ENCODE data around the gene SYCE3. TPM values are rescaled to one million over a fixed set of nuclear protein-coding genes. Genes with fewer than 3 reads are reported as not detected.
"Not testable (repeated sequence)": the region's sequence is repeated elsewhere in the genome, so short reads cannot be mapped to it uniquely, and the experiment has no call there.

Gene SYCE3
- polyA plus RNA-seq, 1 of the 3 experiments (the other 2 are of a cell fraction) = 3.6 TPM

DNA sequence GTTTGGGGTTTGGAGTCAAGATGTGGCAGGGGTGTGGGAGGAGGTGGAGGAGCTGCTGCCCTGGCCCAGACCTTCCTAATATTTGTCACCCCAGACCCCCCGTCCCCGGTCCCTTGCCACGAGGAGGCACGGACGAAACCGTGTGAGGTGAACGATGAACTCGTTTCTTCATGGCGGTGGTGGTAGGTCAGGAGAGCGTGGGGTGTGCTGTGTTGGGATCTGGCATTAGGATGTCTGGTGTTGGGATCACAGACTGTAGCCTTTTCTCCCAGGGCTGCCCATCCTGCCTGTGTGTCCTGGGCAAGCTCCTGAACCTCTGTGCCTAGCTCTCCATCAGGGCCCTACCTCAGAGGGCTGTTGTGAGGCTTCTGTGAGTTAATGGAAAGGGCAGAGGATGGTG lies 46.3 kb upstream of the SYCE3 start:
- WGBS (ENCODE audit: low lambda C conversion rate) = 69% methylated on average over 7 of the region's 10 CpGs
- Histone ChIP-seq H3K79me2 (ENCODE audit: insufficient read depth) (no peaks in the 10 kb centered on the region), H2AFZ (ENCODE audit: low read depth) (no peak overlapping the region), H3K4me1 (ENCODE audit: control insufficient read depth in 1 of 2, insufficient read depth in 2 of 2, low read depth in 1 of 2, low read length in 1 of 2) (no peaks in the 10 kb centered on the region; a peak in 1 of 4 replicates), H3F3A (replicated peaks; ENCODE audit: insufficient read depth) (no peaks in the 10 kb centered on the region), H3K4me3 (ENCODE audit: low read depth in 2 of 2, low read length in 1 of 2) (no peak overlapping the region), H3K9me3 (no peaks in the 10 kb centered on the region), H3K4me2 (no peak overlapping the region), H4K20me1 (ENCODE audit: insufficient read depth) (no peaks in the 10 kb centered on the region), H3K9me2 (no peaks in the 10 kb centered on the region), H3K27me3 (ENCODE audit: insufficient read depth) (no peaks in the 10 kb centered on the region), H3K9ac (no peak overlapping the region), H3K36me3 (replicated peaks in 1 of 2; ENCODE audit: control insufficient read depth in 1 of 2, insufficient read depth in 2 of 2, low read length in 1 of 2) (no peaks in the 10 kb centered on the region), H3K27ac (ENCODE audit: low read depth in 2 of 2, low read length in 1 of 2) (no peak overlapping the region)
- ChIA-PET CTCF (no interaction called here), POLR2A (interaction anchor here (0.5 kb wide), 1 partner anchor 11 kb away, joined by 3 read pairs; no protein-coding TSS in a partner anchor)
- no peak for DNase-seq
- TF ChIP-seq USF1 (IDR thresholded peaks at IDR 0.05; ENCODE audit: borderline replicate concordance, low read depth) (no peak), RXRA (IDR thresholded peaks at IDR 0.05; ENCODE audit: borderline replicate concordance, low read depth) (no peak), TAF1 (IDR thresholded peaks at IDR 0.05; ENCODE audit: borderline replicate concordance, low read depth, low read length) (no peak), NRF1 (IDR thresholded peaks at IDR 0.05; ENCODE audit: low read depth, low read length) (no peak), USF2 (IDR thresholded peaks at IDR 0.05; ENCODE audit: borderline replicate concordance, low read depth, low read length) (no peak), RCOR1 (IDR thresholded peaks at IDR 0.05; ENCODE audit: low read length) (no peak)
- TF ChIP-seq, protein P1, sequence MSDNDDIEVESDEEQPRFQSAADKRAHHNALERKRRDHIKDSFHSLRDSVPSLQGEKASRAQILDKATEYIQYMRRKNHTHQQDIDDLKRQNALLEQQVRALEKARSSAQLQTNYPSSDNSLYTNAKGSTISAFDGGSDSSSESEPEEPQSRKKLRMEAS (IDR thresholded peaks at IDR 0.05; ENCODE audit: low read depth) = no peak

- H3K4me2 ChIP-seq; H3K36me3 ChIP-seq (replicated peaks in 1 of 2; ENCODE audit: control insufficient read depth in 1 of 2, insufficient read depth in 2 of 2, low read length in 1 of 2); H3K4me1 ChIP-seq (ENCODE audit: control insufficient read depth in 1 of 2, insufficient read depth in 2 of 2, low read depth in 1 of 2, low read length in 1 of 2); H3K79me2 ChIP-seq (ENCODE audit: insufficient read depth); H3K27ac ChIP-seq (ENCODE audit: low read depth in 2 of 2, low read length in 1 of 2); H3K9me2 ChIP-seq; H3F3A ChIP-seq (replicated peaks; ENCODE audit: insufficient read depth); DNase-seq; H3K9ac ChIP-seq; H3K27me3 ChIP-seq (ENCODE audit: insufficient read depth); H4K20me1 ChIP-seq (ENCODE audit: insufficient read depth); CTCF ChIA-PET; H3K4me3 ChIP-seq (ENCODE audit: low read depth in 2 of 2, low read length in 1 of 2); H3K9me3 ChIP-seq; H2AFZ ChIP-seq (ENCODE audit: low read depth): not testable (repeated sequence)
- WGBS (ENCODE audit: low lambda C conversion rate) = 81% methylated on average over 37 of the region's 39 CpGs
- POLR2A ChIA-PET = interaction anchor here (0.5 kb wide), 1 partner anchor 12 kb away, joined by 3 read pairs; no protein-coding TSS in a partner anchor
Observed at GRCh38 chr22:50608058-50608840, 45.5 kb upstream of the SYCE3 start.

- no peaks in the 10 kb centered on the region for H3K27me3 ChIP-seq (ENCODE audit: insufficient read depth)
- no peak overlapping the region for H2AFZ ChIP-seq (ENCODE audit: low read depth)
- no peaks in the 10 kb centered on the region for H3F3A ChIP-seq (replicated peaks; ENCODE audit: insufficient read depth)
- H3K4me3 ChIP-seq (ENCODE audit: low read depth in 2 of 2, low read length in 1 of 2) = no peak overlapping the region
- H3K27ac ChIP-seq (ENCODE audit: low read depth in 2 of 2, low read length in 1 of 2) = no peak overlapping the region
- WGBS (ENCODE audit: low lambda C conversion rate) = 58% methylated on average over 6 of the region's 6 CpGs
- no peak overlapping the region for H3K4me2 ChIP-seq
- no peaks in the 10 kb centered on the region for H3K9me2 ChIP-seq
- CTCF ChIA-PET = interaction anchor here (1.9 kb wide), 1 partner anchor 13 kb away, joined by 12 read pairs; no protein-coding TSS in a partner anchor
- no peaks in the 10 kb centered on the region for H3K4me1 ChIP-seq (ENCODE audit: control insufficient read depth in 1 of 2, insufficient read depth in 2 of 2, low read depth in 1 of 2, low read length in 1 of 2)
- TF ChIP-seq EZH2phosphoT487 (IDR thresholded peaks at IDR 0.05; ENCODE audit: borderline replicate concordance, low read depth) (no peak), RAD21 (IDR thresholded peaks at IDR 0.05; ENCODE audit: low read length) (no peak), USF1 (IDR thresholded peaks at IDR 0.05; ENCODE audit: borderline replicate concordance, low read depth) (no peak), GATA2 (CRISPR knock-in tag; IDR thresholded peaks at IDR 0.05) (no peak), USF2 (IDR thresholded peaks at IDR 0.05; ENCODE audit: borderline replicate concordance, low read depth, low read length) (no peak), FOSL2 (IDR thresholded peaks at IDR 0.05; ENCODE audit: borderline replicate concordance, low read depth) (no peak)
- TF ChIP-seq, protein P2, sequence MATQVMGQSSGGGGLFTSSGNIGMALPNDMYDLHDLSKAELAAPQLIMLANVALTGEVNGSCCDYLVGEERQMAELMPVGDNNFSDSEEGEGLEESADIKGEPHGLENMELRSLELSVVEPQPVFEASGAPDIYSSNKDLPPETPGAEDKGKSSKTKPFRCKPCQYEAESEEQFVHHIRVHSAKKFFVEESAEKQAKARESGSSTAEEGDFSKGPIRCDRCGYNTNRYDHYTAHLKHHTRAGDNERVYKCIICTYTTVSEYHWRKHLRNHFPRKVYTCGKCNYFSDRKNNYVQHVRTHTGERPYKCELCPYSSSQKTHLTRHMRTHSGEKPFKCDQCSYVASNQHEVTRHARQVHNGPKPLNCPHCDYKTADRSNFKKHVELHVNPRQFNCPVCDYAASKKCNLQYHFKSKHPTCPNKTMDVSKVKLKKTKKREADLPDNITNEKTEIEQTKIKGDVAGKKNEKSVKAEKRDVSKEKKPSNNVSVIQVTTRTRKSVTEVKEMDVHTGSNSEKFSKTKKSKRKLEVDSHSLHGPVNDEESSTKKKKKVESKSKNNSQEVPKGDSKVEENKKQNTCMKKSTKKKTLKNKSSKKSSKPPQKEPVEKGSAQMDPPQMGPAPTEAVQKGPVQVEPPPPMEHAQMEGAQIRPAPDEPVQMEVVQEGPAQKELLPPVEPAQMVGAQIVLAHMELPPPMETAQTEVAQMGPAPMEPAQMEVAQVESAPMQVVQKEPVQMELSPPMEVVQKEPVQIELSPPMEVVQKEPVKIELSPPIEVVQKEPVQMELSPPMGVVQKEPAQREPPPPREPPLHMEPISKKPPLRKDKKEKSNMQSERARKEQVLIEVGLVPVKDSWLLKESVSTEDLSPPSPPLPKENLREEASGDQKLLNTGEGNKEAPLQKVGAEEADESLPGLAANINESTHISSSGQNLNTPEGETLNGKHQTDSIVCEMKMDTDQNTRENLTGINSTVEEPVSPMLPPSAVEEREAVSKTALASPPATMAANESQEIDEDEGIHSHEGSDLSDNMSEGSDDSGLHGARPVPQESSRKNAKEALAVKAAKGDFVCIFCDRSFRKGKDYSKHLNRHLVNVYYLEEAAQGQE (IDR thresholded peaks at IDR 0.05; ENCODE audit: low read depth, low read length) = no peak
- H3K9ac ChIP-seq = no peak overlapping the region
- no peaks in the 10 kb centered on the region for H4K20me1 ChIP-seq (ENCODE audit: insufficient read depth)
- H3K36me3 ChIP-seq (replicated peaks in 1 of 2; ENCODE audit: control insufficient read depth in 1 of 2, insufficient read depth in 2 of 2, low read length in 1 of 2) = no peaks in the 10 kb centered on the region
- POLR2A ChIA-PET = no interaction called here
- no peak for DNase-seq
- H3K79me2 ChIP-seq (ENCODE audit: insufficient read depth) = no peaks in the 10 kb centered on the region
- no peaks in the 10 kb centered on the region for H3K9me3 ChIP-seq
Observed at GRCh38 chr22:50607659-50608020, 44.9 kb upstream of the SYCE3 start.
